T-helper 1 cell treated with Interleukin-12 subunit alpha and Interleukin-12 subunit beta and Interleukin-4 antibody, amounts not matched to agents 30 μg/mL and 1 μg/mL, for 36 hours (primary cell): ENCODE measurements around the gene TKTL2.
"Not testable (repeated sequence)": the region's sequence is repeated elsewhere in the genome, so short reads cannot be mapped to it uniquely, and the experiment has no call there.

Experiments used
- H3K27ac Mint-ChIP-seq: one replicate; pipeline ENCODE4 v1.8.0; 2021; ENCODE audit warnings: mild to moderate bottlenecking, mixed read lengths
- H3K27me3 Mint-ChIP-seq: one replicate; pipeline ENCODE4 v1.8.0; 2021; ENCODE audit warnings: low read depth, mixed read lengths
- H3K36me3 Mint-ChIP-seq: one replicate; pipeline ENCODE4 v1.8.0; 2021; ENCODE audit warnings: low read depth, mixed read lengths
- H3K4me1 Mint-ChIP-seq: one replicate; pipeline ENCODE4 v1.8.0; 2021; ENCODE audit warnings: low read depth, mixed read lengths
- H3K4me3 Mint-ChIP-seq: one replicate; pipeline ENCODE4 v1.8.0; 2021; ENCODE audit warnings: mild to moderate bottlenecking, moderate library complexity, mixed read lengths
- H3K9me3 Mint-ChIP-seq: one replicate; pipeline ENCODE4 v1.8.0; 2021; ENCODE audit warnings: mixed read lengths

TKTL2 gene

DNA sequence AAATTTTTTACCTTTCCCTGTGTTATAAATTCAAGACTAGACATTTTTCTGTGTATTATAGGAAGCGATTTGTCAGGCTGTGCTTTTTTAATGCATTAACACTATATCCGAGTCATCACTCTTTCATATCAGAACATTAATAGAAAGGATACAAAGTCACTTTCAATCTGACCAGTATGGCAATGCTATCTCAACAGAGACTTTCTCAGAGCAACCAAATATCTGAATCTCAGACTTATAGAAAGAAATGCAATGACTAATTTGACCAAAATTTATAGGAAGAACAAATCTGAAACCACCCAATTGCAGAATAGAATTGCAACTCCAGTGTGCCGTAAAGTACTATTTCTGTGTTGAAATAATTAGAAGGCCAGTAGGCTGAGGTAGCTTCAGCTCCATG is 473 bp upstream of the TKTL2 start:
- H3K9me3 Mint-ChIP-seq: no peaks in the 10 kb centered on the region
- no peaks in the 10 kb centered on the region for H3K36me3 Mint-ChIP-seq
- H3K4me1 Mint-ChIP-seq: no peaks in the 10 kb centered on the region
- H3K27ac Mint-ChIP-seq: no peak overlapping the region
- no peak overlapping the region for H3K4me3 Mint-ChIP-seq
- H3K27me3 Mint-ChIP-seq: peaks cover 10% of the 10 kb centered on the region

DNA sequence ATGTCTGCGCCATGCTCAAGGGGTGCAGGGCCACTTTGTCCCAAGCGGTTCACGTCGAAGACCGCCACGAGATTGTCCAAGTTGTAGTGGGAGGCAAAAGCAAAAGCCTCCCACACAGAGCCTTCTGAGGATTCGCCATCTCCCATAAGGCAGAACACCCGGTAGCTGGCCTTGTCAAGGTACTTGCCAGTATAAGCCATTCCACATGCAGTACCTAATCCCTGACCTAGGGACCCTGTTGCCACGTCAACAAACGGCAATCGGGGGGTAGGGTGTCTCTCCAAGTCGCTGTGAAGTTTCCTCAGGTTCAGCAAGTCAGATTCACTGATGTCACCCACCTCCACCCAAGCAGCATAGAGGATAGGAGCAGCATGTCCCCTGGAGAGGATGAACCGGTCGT is 424 bp downstream of the TKTL2 start:
- Mint-ChIP-seq H3K27ac (no peak overlapping the region), H3K4me3 (no peak overlapping the region), H3K27me3 (peaks cover 13% of the 10 kb centered on the region), H3K36me3 (no peaks in the 10 kb centered on the region), H3K9me3 (no peaks in the 10 kb centered on the region), H3K4me1 (no peaks in the 10 kb centered on the region)

DNA sequence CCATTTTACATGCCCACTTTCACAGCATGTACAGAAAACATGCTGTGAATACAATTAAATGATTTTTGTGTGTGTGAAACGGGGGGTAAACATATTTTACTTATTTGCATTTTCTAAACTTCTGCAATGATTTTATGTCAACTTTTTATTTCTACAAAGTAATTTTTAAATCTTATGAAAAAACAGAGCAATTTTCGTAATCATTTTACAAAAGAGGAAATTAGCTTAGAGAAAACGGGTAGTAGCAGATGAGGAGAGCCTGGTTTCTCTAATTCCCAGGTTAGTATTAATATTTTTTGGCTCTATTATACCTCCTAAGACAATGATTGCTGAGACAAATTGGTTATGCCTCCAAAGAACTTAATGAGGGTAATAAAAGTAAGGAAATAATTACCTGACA is 3.2 kb downstream of the TKTL2 start:
- Mint-ChIP-seq H3K4me1 (no peaks in the 10 kb centered on the region), H3K4me3 (no peak overlapping the region), H3K27ac (no peak overlapping the region)

DNA sequence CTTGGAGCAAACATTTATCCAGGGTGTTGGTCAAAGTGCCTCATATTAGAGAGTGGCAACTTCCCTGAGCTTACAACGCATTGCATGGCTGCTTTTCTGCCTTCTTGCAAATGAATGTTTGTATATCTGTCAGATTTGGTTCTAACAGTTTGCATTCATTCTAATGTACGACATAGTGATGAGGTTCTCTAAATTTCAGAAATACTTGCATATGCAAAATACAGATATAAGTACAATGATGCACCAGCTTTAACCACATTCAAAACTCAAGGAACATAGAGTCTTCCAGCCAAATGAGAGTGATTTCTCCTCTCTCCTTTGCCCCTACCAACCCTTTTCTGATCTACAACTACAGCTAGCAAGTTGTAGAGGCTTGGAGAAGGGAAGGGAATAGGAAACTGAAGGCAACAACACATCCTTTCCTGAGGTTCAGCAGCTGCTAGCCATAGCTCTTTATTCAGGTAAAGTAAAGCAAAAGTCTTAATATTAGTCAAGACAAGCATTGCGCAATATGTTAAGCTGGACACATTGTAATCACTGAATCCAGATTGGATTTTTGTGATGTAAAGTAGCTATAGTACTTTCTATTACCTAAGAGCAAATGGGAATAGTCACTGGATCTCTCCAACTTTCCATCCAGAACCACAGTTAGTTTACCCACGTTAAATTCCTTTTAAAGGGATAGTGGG is 6.3 kb downstream of the TKTL2 start:
- H3K27me3 Mint-ChIP-seq: peaks cover 9% of the 10 kb centered on the region
- H3K4me1 Mint-ChIP-seq: no peaks in the 10 kb centered on the region
- H3K36me3 Mint-ChIP-seq: no peaks in the 10 kb centered on the region
- H3K27ac Mint-ChIP-seq: no peak overlapping the region
- H3K4me3 Mint-ChIP-seq: no peak overlapping the region
- H3K9me3 Mint-ChIP-seq: no peaks in the 10 kb centered on the region

More for the DNA sequence above, 3.2 kb downstream of the TKTL2 start:
- no peaks in the 10 kb centered on the region for H3K36me3 Mint-ChIP-seq
- peaks cover 12% of the 10 kb centered on the region for H3K27me3 Mint-ChIP-seq
- no peaks in the 10 kb centered on the region for H3K9me3 Mint-ChIP-seq

DNA sequence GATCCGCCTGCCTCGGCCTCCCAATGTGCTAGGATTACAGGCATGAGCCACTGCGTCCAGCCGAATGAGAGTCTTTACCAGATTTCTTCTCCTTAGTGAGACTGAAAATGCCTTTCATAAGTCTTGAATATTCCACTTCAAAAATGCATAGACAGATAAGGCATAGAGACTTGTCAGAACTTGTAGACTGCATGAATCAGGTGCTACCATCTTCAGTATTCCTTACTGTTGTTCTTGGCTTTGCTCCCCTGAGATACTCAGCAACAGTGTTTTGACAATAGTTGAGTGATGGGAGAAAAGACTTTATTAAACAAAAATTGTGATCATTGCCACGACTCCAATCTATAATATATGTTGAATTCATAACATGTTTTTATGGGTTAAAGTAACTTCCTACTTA is 11.0 kb downstream of the TKTL2 start:
- H3K9me3 Mint-ChIP-seq: no peaks in the 10 kb centered on the region
- no peaks in the 10 kb centered on the region for H3K4me1 Mint-ChIP-seq
- H3K27ac Mint-ChIP-seq: no peak overlapping the region
- no peak overlapping the region for H3K4me3 Mint-ChIP-seq
- no peaks in the 10 kb centered on the region for H3K36me3 Mint-ChIP-seq
- H3K27me3 Mint-ChIP-seq: no peaks in the 10 kb centered on the region

DNA sequence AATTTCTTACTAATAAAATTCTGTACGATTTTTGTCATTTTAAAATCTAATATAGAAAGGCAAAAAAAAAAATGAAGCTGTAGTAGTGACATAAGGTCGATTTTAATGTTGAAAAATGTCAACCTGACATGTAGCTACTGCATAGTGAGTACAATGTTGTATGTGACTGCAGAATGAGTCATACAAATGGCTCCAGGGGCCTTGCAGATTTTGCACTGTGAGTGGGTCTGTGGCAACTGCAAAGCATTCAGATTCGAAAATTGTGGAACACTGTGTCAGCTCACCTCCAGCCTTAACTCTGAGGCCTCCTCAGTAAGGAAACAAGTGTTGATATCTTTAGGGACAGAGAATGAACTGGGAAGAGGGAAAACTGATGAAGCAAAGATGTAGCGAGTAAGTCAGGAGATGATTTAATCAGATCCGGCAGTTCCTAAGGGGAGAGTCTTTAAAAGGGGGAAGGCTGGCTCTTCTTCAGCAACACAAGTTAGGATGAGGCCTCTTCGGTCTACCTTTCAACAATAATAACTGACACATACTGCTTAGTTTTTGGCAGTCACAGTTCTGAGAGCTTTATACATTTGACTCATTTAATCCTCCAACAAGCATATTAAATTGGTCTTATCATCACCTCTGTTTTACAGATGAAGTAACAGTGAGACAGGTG is 24.9 kb downstream of the TKTL2 start:
- Mint-ChIP-seq H3K9me3 (no peaks in the 10 kb centered on the region), H3K36me3 (no peaks in the 10 kb centered on the region), H3K4me1 (no peaks in the 10 kb centered on the region), H3K27me3 (no peaks in the 10 kb centered on the region), H3K4me3 (no peak overlapping the region), H3K27ac (no peak overlapping the region)

DNA sequence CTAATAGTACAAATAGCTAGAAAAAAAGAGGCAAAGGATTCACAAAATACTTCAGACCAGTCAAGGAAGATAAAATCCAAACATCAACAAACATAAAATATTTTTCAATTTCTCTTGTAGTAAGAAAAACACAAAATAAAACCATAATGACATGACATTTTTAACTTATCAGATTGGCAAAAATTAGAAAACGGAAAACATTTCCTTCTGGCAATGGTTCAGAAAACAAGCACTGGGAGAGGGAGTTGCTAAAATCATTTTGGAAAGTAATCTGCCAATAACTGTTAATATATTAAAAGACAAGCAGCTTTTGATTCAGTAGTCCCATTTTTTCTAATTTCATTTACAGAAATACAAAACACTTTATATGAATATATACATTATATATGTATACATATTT is 26.1 kb downstream of the TKTL2 start:
- Mint-ChIP-seq H3K36me3 (no peaks in the 10 kb centered on the region), H3K4me3 (no peak overlapping the region), H3K9me3 (no peaks in the 10 kb centered on the region), H3K4me1 (no peaks in the 10 kb centered on the region), H3K27me3 (no peaks in the 10 kb centered on the region), H3K27ac (no peak overlapping the region)

DNA sequence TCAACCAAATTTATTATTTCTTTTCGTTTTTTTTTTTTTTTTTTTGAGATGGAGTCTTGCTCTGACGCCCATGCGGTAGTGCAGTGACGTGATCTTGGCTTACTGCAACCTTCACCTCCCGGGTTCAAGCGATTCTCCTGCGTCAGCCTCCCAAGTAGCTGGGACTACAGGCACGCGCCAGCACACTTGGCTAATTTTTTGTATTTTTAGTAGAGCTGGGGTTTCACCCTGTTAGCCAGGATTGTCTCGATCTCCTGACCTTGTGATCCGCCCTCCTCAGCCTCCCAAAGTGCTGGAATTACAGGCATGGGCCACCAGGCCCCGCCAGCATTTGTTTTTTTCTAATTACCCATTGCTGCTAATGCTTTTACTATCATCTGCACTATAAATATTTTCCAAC is 26.5 kb downstream of the TKTL2 start:
- not testable (repeated sequence) for H3K27ac Mint-ChIP-seq, H3K4me3 Mint-ChIP-seq, H3K4me1 Mint-ChIP-seq, H3K27me3 Mint-ChIP-seq, H3K9me3 Mint-ChIP-seq, H3K36me3 Mint-ChIP-seq

DNA sequence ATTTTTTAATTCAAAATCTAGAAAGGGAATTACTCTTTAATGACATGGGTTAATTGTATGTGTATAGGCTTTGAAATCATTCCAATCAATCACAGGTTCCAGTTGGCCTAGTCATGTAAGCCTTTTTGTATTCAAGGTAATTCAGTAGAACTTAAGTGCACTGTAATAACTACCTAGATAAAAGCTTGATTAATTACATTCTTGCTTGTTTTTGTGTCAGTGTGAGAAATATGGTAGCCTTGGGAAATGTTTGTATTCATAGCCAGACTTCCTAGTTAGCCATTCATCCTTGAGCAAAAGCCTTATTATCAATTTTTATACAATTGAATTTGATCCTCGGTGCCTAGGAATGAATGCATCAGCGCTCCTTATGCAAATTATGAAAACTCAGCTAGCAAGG is 33.5 kb downstream of the TKTL2 start:
- Mint-ChIP-seq H3K4me3 (no peak overlapping the region), H3K9me3 (no peaks in the 10 kb centered on the region), H3K27ac (no peak overlapping the region), H3K4me1 (no peaks in the 10 kb centered on the region), H3K27me3 (no peaks in the 10 kb centered on the region), H3K36me3 (no peaks in the 10 kb centered on the region)
